ENCODE results near the gene TACR3.

- TF ChIP-seq CTCF (IDR thresholded peaks at IDR 0.05; ENCODE audit: poor library complexity) (no peak), EZH2 (IDR thresholded peaks at IDR 0.05; ENCODE audit: borderline replicate concordance) (no peak), EZH2phosphoT487 (IDR thresholded peaks at IDR 0.05; ENCODE audit: low read depth, severe bottlenecking, unreplicated experiment) (no peak)
These were observed 71.2 kb downstream of the TACR3 start for GRCh38 chr4:103648541-103648940.

Data from hepatocyte (in vitro differentiated cells).